SK-N-MC (cell line): Measurements from ENCODE around the gene MBD3L5.

Source experiments
- FOXP2 ChIP-seq: optimal IDR thresholded peaks from 2 replicates; pipeline ENCODE3; 2011; ENCODE audit warnings: mild to moderate bottlenecking, moderate library complexity; ENCODE audit not compliant: insufficient read depth; ENCODE audit errors: extremely low read length, control extremely low read depth
- POLR2AphosphoS5 ChIP-seq: IDR thresholded peaks from 2 replicates; pipeline ENCODE4 v1.6.1; 2012; ENCODE audit warnings: mild to moderate bottlenecking, low read depth, low read length, borderline replicate concordance

DNA sequence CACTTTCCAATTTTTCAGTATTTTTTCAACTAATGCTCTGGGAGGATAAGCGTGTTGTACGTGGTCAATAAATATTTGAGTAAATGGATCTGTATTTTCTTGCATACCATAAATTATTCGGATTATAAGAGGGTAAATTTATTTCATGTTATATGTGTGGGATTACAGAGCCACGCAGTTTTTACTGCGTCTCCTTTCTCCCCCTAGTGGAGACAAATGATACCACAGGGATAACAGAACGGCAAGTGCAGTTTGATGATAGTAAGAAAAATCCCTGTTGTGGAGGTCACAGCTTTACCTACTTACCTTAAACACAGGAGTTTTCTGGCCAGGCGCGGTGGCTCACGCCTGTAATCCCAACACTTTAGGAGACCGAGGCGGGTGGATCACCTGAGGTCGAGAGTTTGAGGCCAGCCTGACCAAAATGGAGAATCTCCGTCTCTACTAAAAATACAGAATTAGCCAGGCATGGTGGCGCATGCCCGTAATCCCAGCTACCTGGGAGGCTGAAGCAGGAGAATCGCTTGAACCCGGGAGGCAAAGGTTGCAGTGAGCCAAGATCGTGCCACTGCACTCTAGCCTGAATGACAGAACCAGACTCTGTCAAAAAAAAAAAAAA, 26.0 kb upstream of the MBD3L5 start:
- no peak for TF ChIP-seq POLR2AphosphoS5
- no peak for TF ChIP-seq FOXP2
